Measurements from ENCODE around the gene IQSEC1. TPM values are rescaled to one million over a fixed set of nuclear protein-coding genes. Genes with fewer than 3 reads are reported as not detected.

IQSEC1 gene
- total and polyA plus RNA-seq, 9 of the 15 experiments (the other 6 are each of a cell fraction or from before 2014, with no cell fraction given) = 0.56 to 39.0 (median 6.8) TPM

DNA sequence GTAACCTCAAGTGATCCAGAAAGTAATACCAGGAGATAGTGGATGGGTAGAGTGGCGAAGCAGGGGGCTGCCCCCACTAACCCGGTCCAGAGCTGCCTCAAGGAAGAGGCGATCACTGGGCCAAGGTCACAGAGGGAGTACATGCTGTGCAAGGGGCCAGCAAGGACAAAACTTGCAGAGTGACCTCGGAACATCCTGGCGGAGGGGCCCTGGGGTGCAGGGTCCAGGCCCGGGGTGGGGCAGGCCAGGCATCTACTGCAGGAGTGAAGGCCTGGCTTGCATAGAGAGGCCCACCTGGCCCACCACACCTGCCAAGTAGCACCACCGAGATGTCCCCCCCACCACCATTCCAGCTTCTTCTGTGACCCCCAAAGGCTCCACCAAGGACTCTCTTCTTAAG, 17.6 kb downstream of the IQSEC1 start:
- Histone ChIP-seq H4K20me1 (replicated peaks; ENCODE audit: control insufficient read depth, insufficient read depth, low read length) (peaks cover 33% of the 10 kb centered on the region), H3K9ac (ENCODE audit: insufficient read depth in 1 of 2, low read depth in 2 of 2, low read length in 2 of 2) (peak overlapping the region in 1 of 2 experiments; percentile 59; a peak in 2 of 4 replicates), H2AFZ (ENCODE audit: low read depth, low read length) (no peak overlapping the region), H3K27ac (ENCODE audit: extremely low read depth, low read depth, low read length) (no peak overlapping the region), H3K9me1 (ENCODE audit: control insufficient read depth, insufficient read depth, low read length) (no peaks in the 10 kb centered on the region), H3K27me3 (ENCODE audit: control insufficient read depth in 2 of 2, insufficient read depth in 2 of 2, low read length in 2 of 2) (peaks cover 54 to 83% of the 10 kb centered on the region in 2 experiments), H3K4me1 (replicated peaks in 1 of 2; ENCODE audit: control insufficient read depth in 2 of 2, insufficient read depth in 2 of 2, low read length in 2 of 2) (peaks cover 0 to 16% of the 10 kb centered on the region in 2 experiments; a peak in 2 of 5 replicates), H3K4me2 (ENCODE audit: insufficient read depth, low read length) (no peak overlapping the region), H3K36me3 (ENCODE audit: control insufficient read depth, insufficient read depth, low read length) (no peaks in the 10 kb centered on the region), H3K9me3 (replicated peaks; ENCODE audit: control insufficient read depth, insufficient read depth, low read depth, low read length) (no peaks in the 10 kb centered on the region), H3K79me2 (ENCODE audit: control insufficient read depth, insufficient read depth, low read length) (no peaks in the 10 kb centered on the region), H3K4me3 (no peak overlapping the region)
- FAIRE-seq (no peak), ATAC-seq (no peak), DNase-seq (ENCODE audit: extremely low read depth in 1 of 4, low spot score in 3 of 4) (no peak)
- POLR2A ChIA-PET = interaction anchor here (0.7 to 1.2 kb wide), 2 partner anchors 10 to 362 kb away, joined by 3 to 4 read pairs; no protein-coding TSS in a partner anchor
- TF ChIP-seq ZNF253 (CRISPR knock-in tag; conservative IDR thresholded peaks at IDR 0.05) (no peak), CHD2 (IDR thresholded peaks at IDR 0.05; ENCODE audit: low read depth, low read length) (no peak), ZNF57 (CRISPR knock-in tag; IDR thresholded peaks at IDR 0.05) (no peak), CREB1 (IDR thresholded peaks at IDR 0.05) (no peak), CREB1 (CRISPR knock-in tag; IDR thresholded peaks at IDR 0.05) (no peak), ZNF75A (CRISPR knock-in tag; IDR thresholded peaks at IDR 0.05) (no peak), MBD2 (IDR thresholded peaks at IDR 0.05; ENCODE audit: borderline replicate concordance, low read depth) (no peak), KAT8 (IDR thresholded peaks at IDR 0.05; ENCODE audit: low read depth) (no peak), BMI1 (IDR thresholded peaks at IDR 0.05; ENCODE audit: low read length) (no peak), RAD21 (CRISPR knock-in tag; conservative IDR thresholded peaks at IDR 0.05 in 1 of 2, IDR thresholded peaks at IDR 0.05 in 1 of 2) (no peak), KDM4B (IDR thresholded peaks at IDR 0.05; ENCODE audit: borderline replicate concordance in 2 of 2, low read depth in 1 of 2) (no peak), ZNF12 (CRISPR knock-in tag; IDR thresholded peaks at IDR 0.05) (no peak), SRSF1 (IDR thresholded peaks at IDR 0.05; ENCODE audit: low read depth, low read length) (no peak), FOXJ3 (CRISPR knock-in tag; IDR thresholded peaks at IDR 0.05) (no peak), MTF1 (CRISPR knock-in tag; IDR thresholded peaks at IDR 0.05; ENCODE audit: borderline replicate concordance) (no peak), POU5F1 (IDR thresholded peaks at IDR 0.05; ENCODE audit: borderline replicate concordance, low read depth, low read length, partially characterized antibody) (no peak), DACH1 (IDR thresholded peaks at IDR 0.05; ENCODE audit: partially characterized antibody) (no peak), ZNF3 (CRISPR knock-in tag; IDR thresholded peaks at IDR 0.05) (no peak), MCM2 (IDR thresholded peaks at IDR 0.05; ENCODE audit: low read depth) (no peak), ZNF778 (CRISPR knock-in tag; IDR thresholded peaks at IDR 0.05) (no peak)
- TF ChIP-seq, protein P1, sequence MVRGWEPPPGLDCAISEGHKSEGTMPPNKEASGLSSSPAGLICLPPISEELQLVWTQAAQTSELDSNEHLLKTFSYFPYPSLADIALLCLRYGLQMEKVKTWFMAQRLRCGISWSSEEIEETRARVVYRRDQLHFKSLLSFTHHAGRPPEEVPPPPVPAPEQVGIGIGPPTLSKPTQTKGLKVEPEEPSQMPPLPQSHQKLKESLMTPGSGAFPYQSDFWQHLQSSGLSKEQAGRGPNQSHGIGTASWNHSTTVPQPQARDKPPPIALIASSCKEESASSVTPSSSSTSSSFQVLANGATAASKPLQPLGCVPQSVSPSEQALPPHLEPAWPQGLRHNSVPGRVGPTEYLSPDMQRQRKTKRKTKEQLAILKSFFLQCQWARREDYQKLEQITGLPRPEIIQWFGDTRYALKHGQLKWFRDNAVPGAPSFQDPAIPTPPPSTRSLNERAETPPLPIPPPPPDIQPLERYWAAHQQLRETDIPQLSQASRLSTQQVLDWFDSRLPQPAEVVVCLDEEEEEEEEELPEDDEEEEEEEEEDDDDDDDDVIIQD (CRISPR knock-in tag; IDR thresholded peaks at IDR 0.05) = no peak
- in situ Hi-C loops (cut with MboI) (no loop called here), intact Hi-C loops (cut with micrococcal nuclease) (no loop called here)
- no TSS peak for BruUV-seq (replicated peaks)
- 30% methylated on average over 7 of the region's 7 CpGs for WGBS (ENCODE audit: insufficient coverage, low coverage, missing lambda C conversion rate)
- CTCF ChIA-PET (ENCODE audit: low intra/inter-chr PET ratio) = no interaction called here
